ENCODE results near the gene IL20. TPM values are rescaled to one million over a fixed set of nuclear protein-coding genes. Genes with fewer than 3 reads are reported as not detected.

IL20 gene
- total RNA-seq, 1 experiment from 2014 or later, result not detected

DNA sequence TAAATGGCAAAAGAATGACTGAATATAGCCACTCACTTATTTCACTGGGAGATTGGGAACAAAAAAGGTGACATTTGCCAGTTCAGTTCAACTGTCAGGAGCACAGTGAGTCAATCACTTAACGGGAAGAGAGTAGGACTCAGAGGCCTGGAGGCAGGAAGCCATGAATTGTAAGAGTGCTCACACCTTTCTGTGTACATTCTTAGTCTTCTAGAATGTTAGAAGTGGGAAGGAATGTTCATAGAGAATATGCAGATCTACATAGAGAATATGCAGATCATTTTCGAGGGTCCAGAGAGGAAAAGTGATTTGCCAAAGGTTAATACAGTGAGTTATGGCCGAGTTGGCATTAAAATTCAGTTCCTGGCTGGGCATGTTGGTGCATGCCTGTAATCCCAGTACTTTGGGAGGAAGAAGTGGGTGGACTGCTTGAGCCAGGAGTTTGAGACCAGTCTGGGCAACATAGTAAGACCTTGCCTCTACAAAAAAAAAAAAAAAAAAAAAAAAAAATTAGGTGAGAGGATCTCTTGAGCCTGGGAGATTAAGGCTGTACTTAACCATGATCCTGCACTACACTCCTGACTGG is 8.3 kb downstream of the IL20 start:
- no peak for DNase-seq (ENCODE audit: extremely low read depth, low read depth)

DNA sequence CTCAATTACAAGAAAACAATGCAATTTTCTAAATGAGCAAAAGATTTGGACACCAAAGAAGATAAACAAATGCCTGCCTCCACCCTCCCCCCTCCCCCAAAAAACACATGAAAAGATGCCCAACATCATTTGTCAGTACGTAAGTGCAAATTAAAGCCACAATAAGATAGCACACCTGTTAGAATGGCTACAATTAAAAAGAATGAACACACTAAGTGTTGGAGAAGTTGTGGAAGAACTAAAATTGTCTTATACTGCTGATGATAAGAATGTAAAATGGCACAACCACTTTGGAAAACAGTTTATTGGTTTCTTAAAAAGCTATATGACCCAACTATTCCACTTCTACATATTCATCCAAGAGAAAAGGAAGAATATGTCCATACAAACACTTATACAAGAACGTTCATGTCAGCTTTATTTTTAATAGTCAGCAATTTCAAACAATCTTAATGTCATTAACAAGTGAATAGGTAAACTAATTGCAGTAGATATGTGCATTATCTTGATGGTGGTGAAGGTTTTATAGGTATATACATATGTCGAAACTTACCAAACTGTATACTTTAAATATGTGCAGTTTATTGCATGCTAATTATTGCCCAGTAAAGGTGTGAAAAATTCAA is 10.4 kb downstream of the IL20 start:
- DNase-seq (ENCODE audit: extremely low read depth, low read depth), result no peak

DNA sequence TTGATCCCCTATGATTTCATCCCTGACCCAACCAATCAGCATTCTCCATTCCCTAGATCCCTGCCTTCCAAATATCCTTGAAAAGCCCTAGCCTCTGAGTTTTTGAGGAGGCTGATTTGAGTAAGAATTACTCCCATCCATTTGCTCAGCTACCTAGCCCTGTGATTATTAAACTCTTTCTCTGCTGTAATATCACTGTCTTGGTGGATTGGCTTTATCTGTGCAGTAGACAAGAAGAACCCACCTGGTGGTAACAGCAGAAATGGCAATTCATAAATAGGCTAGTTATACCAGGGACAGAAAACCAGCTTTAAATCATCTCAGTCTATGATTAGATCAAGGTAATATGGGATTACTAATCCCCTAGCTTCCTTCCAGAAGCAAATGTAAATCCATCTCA is 13.0 kb downstream of the IL20 start:
- DNase-seq (ENCODE audit: extremely low read depth, low read depth), result peak; percentile 34

DNA sequence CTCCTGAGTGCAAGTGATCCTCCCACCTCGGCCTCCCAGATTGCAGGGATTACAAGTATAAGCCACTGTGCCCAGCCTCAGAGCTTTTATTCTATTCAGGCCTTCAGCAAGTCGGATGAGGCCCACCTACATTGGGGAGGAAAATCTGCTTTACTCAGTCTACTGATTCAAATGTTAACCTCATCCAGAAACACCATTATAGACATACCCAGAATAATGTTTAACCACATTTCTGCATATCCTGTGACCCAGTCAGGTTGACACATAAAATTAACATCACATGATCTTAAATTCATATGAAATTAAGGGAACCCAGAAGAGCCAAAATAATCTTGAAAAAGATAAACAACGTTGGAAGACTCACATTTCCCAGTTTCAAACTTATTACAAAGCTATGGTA is 14.9 kb downstream of the IL20 start:
- no peak for DNase-seq (ENCODE audit: extremely low read depth, low read depth)

DNA sequence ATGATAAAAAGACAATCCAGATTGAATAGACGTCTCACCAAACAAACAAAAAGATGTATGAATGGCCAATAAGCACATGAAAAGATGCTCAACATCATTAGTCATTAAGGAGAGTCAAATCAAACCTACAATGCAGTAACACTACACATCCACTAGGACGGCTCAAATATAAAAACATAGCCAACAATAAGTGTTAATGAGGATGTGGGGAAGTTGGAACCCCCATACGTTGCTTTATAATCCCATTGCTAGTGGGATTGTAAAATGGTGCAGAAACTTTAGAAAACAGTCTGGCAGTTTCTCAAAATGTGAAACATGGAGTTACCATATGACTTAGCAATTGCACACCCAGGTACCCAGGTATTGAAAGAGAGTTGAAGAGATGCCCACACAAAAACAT is 17.1 kb downstream of the IL20 start:
- DNase-seq (ENCODE audit: extremely low read depth, low read depth), result no peak

DNA sequence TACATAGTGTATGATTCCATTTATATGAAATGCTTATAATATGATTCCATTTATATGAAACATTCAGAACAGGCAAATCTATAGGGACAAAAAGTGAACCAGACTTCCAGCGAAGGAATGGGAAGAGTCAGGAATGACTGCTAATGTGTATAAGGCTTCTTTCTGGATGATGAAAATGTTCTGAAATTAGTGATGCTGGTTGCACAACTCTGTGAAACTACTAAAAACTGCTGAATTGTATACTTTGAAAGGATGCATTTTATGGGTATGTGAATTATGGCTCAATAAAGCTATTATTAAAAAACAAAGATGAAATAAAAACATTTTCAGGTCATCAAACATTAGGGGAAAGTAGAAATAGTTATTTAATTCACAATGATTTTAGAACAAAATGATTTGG is 17.7 kb downstream of the IL20 start:
- no peak for DNase-seq (ENCODE audit: extremely low read depth, low read depth)

DNA sequence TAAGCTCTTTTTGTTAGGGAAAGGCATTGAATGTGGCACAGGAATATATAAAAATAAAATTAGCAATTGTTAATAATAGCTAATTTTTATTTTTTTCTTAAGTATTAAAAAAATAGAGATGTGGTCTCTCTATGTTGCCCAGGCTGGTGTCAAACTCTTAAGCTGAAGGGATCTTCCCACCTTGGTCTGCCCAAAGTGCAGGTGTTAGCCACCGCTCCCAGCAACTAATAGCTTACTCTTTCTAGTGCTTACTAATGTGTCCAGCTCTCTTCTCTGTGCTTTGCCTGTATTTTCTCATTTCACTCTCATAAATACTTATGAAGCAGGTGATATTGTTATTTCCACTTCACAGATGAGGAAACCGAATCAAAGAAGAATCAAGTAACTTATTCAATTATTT is 18.5 kb downstream of the IL20 start:
- DNase-seq (ENCODE audit: extremely low read depth, low read depth), result no peak

DNA sequence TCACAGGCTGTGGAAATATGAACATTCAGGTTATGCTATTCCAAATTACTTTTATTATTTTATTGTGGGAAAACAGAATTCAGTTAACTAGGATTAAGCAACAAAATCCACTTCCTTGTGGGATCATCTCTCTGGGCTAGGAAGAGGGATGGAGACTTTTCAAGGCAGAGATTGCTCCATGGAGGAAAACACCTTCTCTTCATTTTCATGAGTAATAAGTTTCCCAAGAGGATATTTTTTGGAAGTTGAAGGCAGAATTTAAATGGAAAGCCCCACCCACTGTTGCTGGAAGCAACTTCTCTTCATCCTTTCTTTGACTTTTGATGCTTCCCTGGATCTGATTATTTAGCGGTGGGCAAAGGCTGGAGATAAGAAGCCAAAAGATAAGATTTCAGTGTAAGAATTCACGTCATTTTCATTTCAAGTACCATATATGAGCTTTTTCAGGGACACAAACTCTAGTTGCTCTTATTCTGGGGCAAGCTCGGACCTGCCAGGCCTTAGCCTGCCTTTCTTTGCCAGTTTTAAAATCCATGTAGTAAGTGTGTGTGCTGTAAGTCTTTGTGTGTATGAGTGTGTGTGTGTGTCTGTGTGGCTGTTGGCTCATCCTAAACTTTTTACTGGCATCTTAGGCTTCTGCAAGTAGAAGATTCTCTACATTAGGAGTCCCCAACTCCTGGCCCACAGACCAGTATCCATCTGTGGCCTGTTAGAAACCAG is 20.1 kb downstream of the IL20 start:
- DNase-seq (ENCODE audit: extremely low read depth, low read depth), result no peak

DNA sequence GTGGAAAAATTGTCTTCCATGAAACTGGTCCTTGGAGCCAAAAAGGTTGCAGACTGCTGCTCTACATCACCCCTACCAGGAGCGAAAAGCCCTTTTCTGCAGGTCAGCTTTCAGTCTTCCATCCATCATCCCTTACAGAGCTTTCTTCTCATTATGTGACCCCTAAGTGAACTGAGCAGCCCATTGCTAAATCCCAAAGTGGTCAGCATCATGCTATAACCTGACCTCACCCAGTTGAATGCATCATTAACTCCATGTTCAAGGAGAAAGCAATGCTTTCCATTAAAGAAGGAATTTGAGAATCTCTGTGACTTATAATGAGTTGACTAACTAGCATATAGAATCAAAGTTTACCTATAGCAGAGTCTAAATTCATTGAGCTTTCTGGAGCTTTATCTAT is 21.4 kb downstream of the IL20 start:
- no peak for DNase-seq (ENCODE audit: extremely low read depth, low read depth)

DNA sequence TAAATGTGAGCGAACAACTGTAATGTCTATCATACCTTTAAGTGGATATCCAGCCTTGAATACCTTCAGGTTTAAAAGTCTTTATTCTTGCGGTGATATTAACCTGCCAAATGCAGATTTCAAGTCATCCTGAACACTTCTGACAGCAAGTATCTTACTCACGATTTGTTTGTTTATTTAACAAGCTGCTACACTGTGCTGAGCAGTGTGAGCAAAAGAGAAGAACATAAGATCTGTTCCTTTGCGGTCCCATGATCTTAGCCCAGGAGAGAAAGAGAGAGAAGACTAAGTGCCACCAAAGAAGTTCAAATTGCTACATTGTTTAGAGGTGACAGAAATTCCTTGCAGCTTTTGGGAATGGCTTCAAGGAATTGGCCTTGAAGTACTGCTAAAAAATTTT is 22.3 kb downstream of the IL20 start:
- no peak for DNase-seq (ENCODE audit: extremely low read depth, low read depth)

DNA sequence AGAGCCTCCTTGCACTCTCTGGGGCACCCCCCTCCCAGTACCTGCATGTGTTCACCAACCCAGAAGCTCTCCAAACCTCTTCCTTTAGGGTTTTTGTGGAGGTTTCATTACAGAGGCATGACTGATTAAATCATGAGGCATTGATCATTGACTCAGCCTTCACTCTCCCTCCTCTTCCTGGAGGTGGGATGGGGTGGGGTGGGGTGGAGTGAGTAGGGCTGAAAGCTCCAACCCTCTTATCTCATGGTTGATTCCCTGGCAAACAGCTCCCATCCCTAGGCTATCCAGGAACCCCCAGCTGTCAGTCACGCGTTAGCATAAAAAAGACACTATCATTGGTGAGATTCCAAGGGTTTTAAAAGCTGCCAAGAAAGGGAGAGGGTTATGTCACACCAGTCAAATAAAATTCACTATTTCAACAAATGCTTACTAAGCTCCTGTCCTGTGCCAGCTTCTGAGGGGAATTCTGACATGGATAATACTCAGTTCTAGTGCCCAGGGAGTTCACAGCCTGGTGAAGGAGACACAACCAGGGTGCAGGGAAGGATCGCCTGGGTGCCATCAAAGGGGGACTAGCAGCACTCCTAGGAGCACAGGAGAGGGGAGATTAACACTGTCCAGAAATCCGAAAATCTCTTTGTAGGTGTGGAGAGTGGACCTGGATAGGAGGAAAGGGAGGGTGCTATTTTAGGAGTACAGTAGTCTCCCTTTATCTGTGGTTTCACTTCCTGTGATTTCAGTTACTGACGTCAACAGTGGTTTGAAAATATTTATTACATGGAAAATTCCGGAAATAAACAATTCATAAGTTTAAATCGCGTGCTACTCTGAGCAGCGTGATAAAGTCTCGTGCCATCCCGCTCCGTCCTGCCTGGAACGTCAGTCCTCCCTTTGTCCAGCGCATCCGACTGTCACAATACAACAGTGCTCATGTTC is 25.0 kb downstream of the IL20 start:
- peak; percentile 75 for DNase-seq (ENCODE audit: extremely low read depth, low read depth)

DNA sequence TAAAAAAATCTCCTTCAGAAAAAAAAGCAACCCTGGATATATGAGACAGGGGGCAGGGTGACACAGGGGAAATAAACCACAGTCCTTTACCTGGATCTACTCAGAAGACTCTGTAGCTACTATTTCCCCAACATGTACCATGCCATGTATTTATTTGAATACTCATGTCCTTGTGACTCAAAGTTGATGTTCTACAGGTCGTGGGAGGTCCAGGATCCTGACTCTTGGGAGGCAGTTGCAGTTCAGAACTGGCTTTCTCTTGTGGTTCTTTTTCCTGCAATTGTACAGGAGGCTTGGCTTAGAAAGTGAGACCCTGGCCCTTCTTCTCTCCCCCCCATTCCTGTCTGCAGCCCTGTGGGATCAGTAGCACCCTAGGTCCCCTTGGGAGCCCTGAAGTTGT is 26.0 kb downstream of the IL20 start:
- DNase-seq (ENCODE audit: extremely low read depth, low read depth), result no peak

DNA sequence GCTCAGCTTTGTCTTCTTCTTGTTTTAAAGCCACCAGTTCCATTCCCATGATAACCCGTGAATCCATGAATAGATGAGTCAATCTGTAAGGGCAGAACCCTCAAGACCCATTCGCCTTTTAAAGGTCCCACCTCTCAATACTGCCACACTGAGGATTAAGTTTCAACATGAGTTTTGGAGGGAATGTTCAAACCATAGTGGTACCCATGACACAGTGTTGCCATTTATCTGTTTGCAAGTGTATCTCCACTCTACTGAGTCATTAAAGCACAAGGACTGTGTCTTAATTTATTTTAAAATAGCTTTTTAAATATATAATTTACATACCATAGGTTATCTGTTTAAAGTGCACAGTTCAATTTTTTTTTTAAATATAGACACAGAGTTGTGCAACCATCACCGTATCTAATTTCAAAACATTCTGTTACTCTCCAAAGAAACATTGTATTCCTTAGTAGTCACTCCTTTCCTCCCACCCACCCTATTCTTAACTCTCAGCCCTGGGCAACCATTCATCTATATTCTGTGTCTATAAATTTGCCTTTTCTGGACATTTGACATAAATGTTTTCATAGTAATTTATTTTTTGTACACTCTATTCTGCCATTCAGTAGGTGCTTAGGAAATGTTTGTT is 27.0 kb downstream of the IL20 start:
- no peak for DNase-seq (ENCODE audit: extremely low read depth, low read depth)

DNA sequence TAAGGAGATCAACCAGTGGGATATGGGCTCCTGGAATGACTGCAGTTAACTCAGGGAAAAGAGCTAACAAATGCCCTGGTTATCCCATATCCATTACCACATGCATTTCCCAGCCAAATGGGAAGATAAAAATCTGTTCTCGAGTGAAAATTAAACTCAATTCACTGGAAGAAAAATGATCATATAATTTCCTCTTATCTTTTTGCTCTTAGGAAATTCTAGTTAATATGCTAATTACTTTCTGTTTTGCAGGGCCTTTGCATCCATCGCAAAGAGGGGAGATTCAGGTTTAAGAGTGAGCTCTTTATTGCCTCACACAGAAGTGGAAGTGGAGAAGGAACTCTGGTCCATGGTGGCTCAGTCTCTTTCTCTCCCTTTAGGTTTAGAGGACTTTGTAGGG is 28.0 kb downstream of the IL20 start:
- DNase-seq (ENCODE audit: extremely low read depth, low read depth), result no peak

DNA sequence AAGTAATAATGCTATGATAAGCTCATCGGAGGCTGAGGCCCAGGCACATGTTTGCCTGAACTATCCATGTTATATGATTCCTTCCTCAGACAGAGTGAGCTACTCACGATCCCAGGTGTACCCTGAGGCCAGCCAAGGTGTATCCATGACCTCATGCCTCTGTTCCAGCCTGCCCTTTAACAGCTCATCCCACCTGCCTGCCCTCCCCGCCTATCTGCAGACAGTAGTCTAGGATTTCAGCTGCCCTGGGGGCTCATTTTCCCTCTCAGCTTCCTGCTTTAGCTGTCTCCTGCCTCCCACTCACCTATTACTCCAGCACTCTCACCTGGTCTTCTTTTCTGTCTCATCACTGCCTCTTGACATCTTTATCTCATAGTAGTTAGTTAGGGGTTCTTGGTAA is 29.9 kb downstream of the IL20 start:
- DNase-seq (ENCODE audit: extremely low read depth, low read depth), result no peak

DNA sequence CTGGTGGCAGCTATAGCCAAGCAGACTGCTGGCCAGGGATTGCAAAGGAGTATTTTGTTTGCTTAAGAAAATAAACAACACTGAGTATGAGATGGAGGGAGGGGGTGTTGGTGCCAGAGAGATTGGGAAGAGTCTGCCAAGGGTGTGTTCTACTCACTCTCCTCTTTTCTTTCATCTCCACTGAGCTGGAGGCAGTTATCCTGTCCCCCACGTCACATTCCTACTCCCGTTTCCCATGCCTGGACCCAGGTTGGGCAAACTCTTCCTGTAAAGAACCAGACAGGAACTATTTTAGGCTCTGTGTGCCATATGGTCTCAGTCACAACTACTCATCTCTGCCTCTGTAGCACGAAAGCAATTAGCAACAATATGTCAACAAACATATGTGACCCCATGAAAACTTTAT is 30.4 kb downstream of the IL20 start:
- DNase-seq (ENCODE audit: extremely low read depth, low read depth), result no peak

DNA sequence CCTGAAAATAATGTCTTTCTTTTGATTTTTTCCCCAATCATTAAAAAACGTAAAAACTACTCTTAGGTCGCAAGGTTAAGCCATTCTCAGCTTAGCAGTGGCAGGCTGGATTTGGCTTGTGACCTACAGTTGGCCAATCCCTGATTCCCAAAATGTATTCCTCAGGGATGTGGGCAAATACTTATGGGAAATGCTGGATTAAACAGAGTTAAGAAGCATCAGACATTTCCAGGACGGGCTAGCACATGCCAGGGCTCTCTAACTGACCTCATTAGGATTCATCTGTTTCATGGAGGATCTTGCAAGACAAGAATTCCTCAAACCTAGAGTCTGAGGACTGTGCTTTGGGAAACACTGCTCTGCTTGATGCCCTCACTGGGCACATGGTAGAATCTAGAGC is 30.8 kb downstream of the IL20 start:
- no peak for DNase-seq (ENCODE audit: extremely low read depth, low read depth)

DNA sequence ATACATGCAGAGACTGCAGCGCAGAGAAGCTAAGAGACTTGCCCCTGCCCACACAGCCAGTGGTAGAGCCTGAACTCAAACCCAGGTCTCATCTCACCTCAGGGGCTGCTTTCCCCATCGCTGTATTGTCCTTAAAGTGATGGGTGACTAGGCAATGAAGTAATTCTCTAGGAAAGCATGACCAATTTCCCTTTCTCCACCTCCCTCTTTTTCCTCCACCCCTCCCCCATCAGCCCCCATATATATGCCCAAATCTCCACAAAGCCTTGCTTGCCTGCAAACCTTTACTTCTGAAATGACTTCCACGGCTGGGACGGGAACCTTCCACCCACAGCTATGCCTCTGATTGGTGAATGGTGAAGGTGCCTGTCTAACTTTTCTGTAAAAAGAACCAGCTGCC is 31.8 kb downstream of the IL20 start, which contains the start of gene IL24:
Gene IL24 (plus strand): TSS at position 269 of the 400 bp plus-strand sequence. CDS start 390 bp downstream, outside the sequence.
- DNase-seq (ENCODE audit: extremely low read depth, low read depth), result no peak

DNA sequence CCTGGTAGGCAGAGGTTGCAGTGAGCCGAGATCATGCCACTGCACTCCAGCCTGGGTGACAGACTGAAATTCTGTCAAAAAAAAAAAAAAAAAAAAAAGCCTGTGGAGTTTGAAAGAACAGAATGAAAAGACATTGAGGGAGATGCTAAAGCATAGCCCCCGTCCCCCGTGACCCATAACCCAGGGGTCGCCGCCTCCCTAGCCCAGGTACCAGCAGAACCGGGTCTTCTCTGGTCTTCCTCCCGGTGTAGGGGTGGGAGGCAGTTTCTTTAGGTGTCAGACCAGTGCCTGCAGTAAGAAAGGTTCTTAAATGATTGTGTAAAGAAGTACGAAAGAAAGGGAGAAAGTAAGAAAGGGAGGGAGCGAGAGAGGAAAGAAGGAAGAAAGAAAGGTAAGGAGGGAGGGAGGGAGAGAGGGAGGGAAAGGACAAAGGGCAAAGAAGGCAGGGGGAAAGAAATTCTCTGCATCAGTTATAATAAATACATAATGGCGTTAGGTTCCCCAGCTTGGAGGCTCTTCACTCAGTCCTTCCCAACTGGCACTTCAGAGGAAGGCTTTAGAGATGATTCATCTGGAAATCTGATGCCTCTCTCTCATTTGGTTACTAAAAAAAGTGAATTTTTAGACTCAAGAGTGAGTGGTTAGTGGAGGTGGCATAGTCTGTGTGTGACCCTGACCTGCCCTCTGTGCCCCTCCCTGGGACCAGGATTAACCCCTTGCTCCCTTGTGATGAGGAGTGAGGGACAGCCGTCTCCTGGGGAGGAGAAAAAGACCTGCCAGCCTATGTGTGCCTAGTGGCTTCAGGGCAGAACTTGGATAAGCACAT is 32.9 kb downstream of the IL20 start:
- no peak for DNase-seq (ENCODE audit: extremely low read depth, low read depth)
